PC-9 (cell line): Measurements from ENCODE around the gene PTPRG. TPM values are rescaled to one million over a fixed set of nuclear protein-coding genes. Genes with fewer than 3 reads are reported as not detected.

ENCODE experiments used
- BruUV-seq: library from RNA; stranded (reverse); fragments of 400-500 nt; replicated peaks from 2 replicates; lab custom pipeline; 2021; lab: Mats Ljungman, UMichigan
- CTCF ChIA-PET: fragments of 300-600 bp; sonication (Branson Sonifier 250); formaldehyde crosslinking; loops from one replicate; lab custom pipeline; 2022; ENCODE audit warnings: antibody characterized with exemption; lab: Charles Lee
- POLR2A ChIA-PET: fragments of 300-600 bp; sonication (Branson Sonifier 250); formaldehyde crosslinking; loops from one replicate; lab custom pipeline; 2022; ENCODE audit warnings: antibody characterized with exemption; ENCODE audit not compliant: unreplicated experiment; lab: Charles Lee
- DNase-seq, 2 experiments: peaks; one replicate each; pipeline versions ENCODE4 v3.0.0 to v3.0.0-alpha.2; 2015 to 2022; ENCODE audit warnings: mixed read lengths in 1 of 2
- H2AFZ ChIP-seq: fragments of 200-600 bp; sonication (generic); 2 replicates; pipeline ENCODE4 v1.8.1; 2017; ENCODE audit warnings: antibody characterized with exemption
- H3F3A ChIP-seq: fragments of 200-600 bp; sonication (generic); 2 replicates; pipeline ENCODE4 v1.8.1; 2017; ENCODE audit warnings: antibody characterized with exemption, mild to moderate bottlenecking, low read depth; ENCODE audit not compliant: insufficient read depth
- H3K27ac ChIP-seq: fragments of 200-600 bp; sonication (generic); 2 replicates; pipeline ENCODE4 v1.6.1; 2016; ENCODE audit warnings: mixed run types
- H3K27me3 ChIP-seq: fragments of 200-600 bp; sonication (generic); 2 replicates; pipeline ENCODE4 v1.6.1; 2016; ENCODE audit warnings: low read depth, mixed run types; ENCODE audit not compliant: insufficient read depth
- H3K36me3 ChIP-seq: fragments of 200-600 bp; sonication (generic); 2 replicates; pipeline ENCODE4 v1.6.1; 2016; ENCODE audit warnings: low read depth, mixed run types
- H3K4me1 ChIP-seq: fragments of 200-600 bp; sonication (generic); replicated peaks from 2 replicates; pipeline ENCODE4 v1.6.1; 2016; ENCODE audit warnings: mixed run types; ENCODE audit not compliant: insufficient read depth
- H3K4me2 ChIP-seq: fragments of 200-600 bp; sonication (generic); 2 replicates; pipeline ENCODE4 v1.6.1; 2017; ENCODE audit warnings: mixed run types
- H3K4me3 ChIP-seq: fragments of 200-600 bp; sonication (generic); 2 replicates; pipeline ENCODE4 v1.6.1; 2016; ENCODE audit warnings: mixed run types
- H3K79me2 ChIP-seq: fragments of 200-600 bp; sonication (generic); 2 replicates; pipeline ENCODE4 v1.6.1; 2017; ENCODE audit warnings: low read depth, mixed run types
- H3K9me2 ChIP-seq: fragments of 200-600 bp; sonication (generic); 2 replicates; pipeline ENCODE4 v1.8.1; 2017; ENCODE audit warnings: mild to moderate bottlenecking; ENCODE audit not compliant: insufficient read depth
- H3K9me3 ChIP-seq: fragments of 200-600 bp; sonication (generic); 2 replicates; pipeline ENCODE4 v1.8.1; 2016; ENCODE audit warnings: low read depth; ENCODE audit not compliant: insufficient read depth
- H4K20me1 ChIP-seq: fragments of 200-600 bp; sonication (generic); 2 replicates; pipeline ENCODE4 v1.8.1; 2017; ENCODE audit not compliant: insufficient read depth
- CTCF ChIP-seq: fragments of 200-600 bp; sonication (generic); conservative IDR thresholded peaks from 2 replicates; pipeline ENCODE4 v1.6.1; 2017; ENCODE audit warnings: mixed run types, antibody characterized with exemption, mild to moderate bottlenecking, moderate library complexity
- EZH2 ChIP-seq: fragments of 200-600 bp; sonication (generic); IDR thresholded peaks from 2 replicates; pipeline ENCODE4 v1.8.0; 2017; ENCODE audit warnings: antibody characterized with exemption, low read depth
- intact Hi-C: fragments of 100-400 bp; cut with micrococcal nuclease; formaldehyde crosslinking; loops from one replicate; pipeline ENCODE4 v1.10.0; 2022; ENCODE audit not compliant: unreplicated experiment
- total RNA-seq: library from RNA; stranded (reverse); gene quantifications from 2 replicates; pipeline ENCODE4 v1.2.3, GENCODE V29; 2021

The PTPRG gene
- total RNA-seq, 1 experiment from 2014 or later, result 32.9 TPM

- intact Hi-C loops, result no loop called here
- Histone ChIP-seq H3F3A (no peaks in the 10 kb centered on the region), H3K27ac (no peak overlapping the region), H3K4me3 (no peak overlapping the region), H2AFZ (no peak overlapping the region), H3K9me3 (no peaks in the 10 kb centered on the region), H3K36me3 (no peaks in the 10 kb centered on the region), H3K4me1 (no peaks in the 10 kb centered on the region), H3K27me3 (no peaks in the 10 kb centered on the region), H3K9me2 (no peaks in the 10 kb centered on the region), H3K79me2 (no peaks in the 10 kb centered on the region), H4K20me1 (no peaks in the 10 kb centered on the region), H3K4me2 (no peak overlapping the region)
- POLR2A ChIA-PET, result no interaction called here
- no TSS peak for BruUV-seq
- CTCF ChIA-PET, result no interaction called here
- TF ChIP-seq CTCF (no peak), EZH2 (no peak)
- DNase-seq, result no peak
These were observed 56.3 kb downstream of the PTPRG start for GRCh38 chr3:61617651-61618050.

DNA sequence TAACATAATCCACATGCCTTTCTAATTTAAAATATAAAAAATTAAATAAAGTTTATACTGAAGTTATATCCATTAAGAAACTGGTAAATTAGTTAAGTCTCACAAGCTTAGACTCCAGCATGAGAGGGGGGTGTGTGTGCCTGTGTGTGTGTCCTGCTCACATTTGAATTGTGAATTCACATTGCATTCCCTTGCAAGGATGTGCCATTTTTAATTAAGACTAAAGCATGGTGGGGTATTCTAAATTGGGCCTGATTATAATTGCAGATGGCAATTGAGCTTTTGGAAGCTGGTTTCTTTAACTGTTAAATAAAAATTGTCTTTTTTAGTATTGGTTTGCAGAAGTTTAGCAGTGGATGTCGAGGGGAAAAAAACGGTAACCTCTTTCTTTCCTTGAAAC is 56.9 kb downstream of the PTPRG start:
- H3K4me1 ChIP-seq, result no peaks in the 10 kb centered on the region
- BruUV-seq, result no TSS peak
- no peaks in the 10 kb centered on the region for H3K9me3 ChIP-seq
- no peak overlapping the region for H3K4me3 ChIP-seq
- H3K4me2 ChIP-seq, result no peak overlapping the region
- TF ChIP-seq CTCF (no peak), EZH2 (no peak)
- no peaks in the 10 kb centered on the region for H3K9me2 ChIP-seq
- POLR2A ChIA-PET, result interaction anchor here (0.6 kb wide), 1 partner anchor 1437 kb away, joined by 3 read pairs; no protein-coding TSS in a partner anchor
- no peak overlapping the region for H2AFZ ChIP-seq
- no peaks in the 10 kb centered on the region for H4K20me1 ChIP-seq
- no peaks in the 10 kb centered on the region for H3K27me3 ChIP-seq
- H3K36me3 ChIP-seq, result no peaks in the 10 kb centered on the region
- intact Hi-C loops, result no loop called here
- no peak for DNase-seq
- no peak overlapping the region for H3K27ac ChIP-seq
- no peaks in the 10 kb centered on the region for H3K79me2 ChIP-seq
- no peaks in the 10 kb centered on the region for H3F3A ChIP-seq
- CTCF ChIA-PET, result no interaction called here

GRCh38 chr3:61618871-61619270 is 57.5 kb downstream of the PTPRG start:
- Histone ChIP-seq H3K9me3 (no peaks in the 10 kb centered on the region), H3K27me3 (no peaks in the 10 kb centered on the region), H3K36me3 (no peaks in the 10 kb centered on the region), H3F3A (no peaks in the 10 kb centered on the region), H3K9me2 (no peaks in the 10 kb centered on the region), H3K4me2 (no peak overlapping the region), H3K79me2 (no peaks in the 10 kb centered on the region), H3K27ac (no peak overlapping the region), H3K4me1 (no peaks in the 10 kb centered on the region), H2AFZ (no peak overlapping the region), H3K4me3 (no peak overlapping the region), H4K20me1 (no peaks in the 10 kb centered on the region)
- BruUV-seq, result no TSS peak
- POLR2A ChIA-PET, result interaction anchor here (0.6 kb wide), 1 partner anchor 1437 kb away, joined by 3 read pairs; no protein-coding TSS in a partner anchor
- no peak for TF ChIP-seq CTCF
- TF ChIP-seq EZH2, result no peak
- DNase-seq, result no peak
- intact Hi-C loops, result no loop called here
- CTCF ChIA-PET, result no interaction called here
